Thyroid gland (tissue), 4 donors: Measurements from ENCODE around the gene TAF9. TPM values are rescaled to one million over a fixed set of nuclear protein-coding genes. Genes with fewer than 3 reads are reported as not detected.

Experiments used
- DNase-seq, 2 donors: peaks; one replicate each; pipeline ENCODE4 v3.0.0-alpha.2; 2019
- H3K27ac ChIP-seq, 3 donors: fragments of 200-600 bp; sonication (generic); 1 replicate in 2 of 3; 2 replicates in 1 of 3; pipeline ENCODE4 v1.5.1; 2016 to 2019; ENCODE audit warnings: mild to moderate bottlenecking in 1 of 3, moderate library complexity in 1 of 3
- H3K27me3 ChIP-seq: fragments of 200-600 bp; sonication (generic); one replicate; pipeline ENCODE4 v1.5.1; 2019
- H3K36me3 ChIP-seq, 2 donors: fragments of 200-600 bp; sonication (generic); one replicate each; pipeline ENCODE4 v1.5.1; 2016 to 2019
- H3K4me1 ChIP-seq, 2 donors: fragments of 200-600 bp; sonication (generic); one replicate each; pipeline ENCODE4 v1.5.1; 2017 to 2019
- H3K4me3 ChIP-seq, 3 donors: fragments of 200-600 bp; sonication (generic); replicated peaks in 1 of 3; 1 replicate in 2 of 3; 2 replicates in 1 of 3; pipeline ENCODE4 v1.5.1; 2016; ENCODE audit warnings: mild to moderate bottlenecking in 1 of 3
- H3K9me3 ChIP-seq: fragments of 200-600 bp; sonication (generic); one replicate; pipeline ENCODE4 v1.5.1; 2017
- POLR2A ChIP-seq, 2 donors: fragments of 450-650 bp; IDR thresholded peaks; one replicate each; pipeline ENCODE4 v1.6.1; 2017; ENCODE audit warnings: antibody characterized with exemption in 2 of 2, mild to moderate bottlenecking in 2 of 2, moderate library complexity in 1 of 2
- WGBS, 2 donors: methylation state at CpG; one replicate each; pipeline ENCODE4 v1.1.5; 2017; 5-methylcytosine and 5-hydroxymethylcytosine counted together
- intact Hi-C: fragments of 100-400 bp; cut with DNase I; formaldehyde crosslinking; loops from one replicate; pipeline ENCODE4 v1.15.1; 2023
- total RNA-seq, 4 donors: library from RNA; depleted of rRNA; stranded (reverse); fragments of >200 nt; gene quantifications; one replicate each; pipeline ENCODE4 v1.2.3, GENCODE V29; 2016
- TF ChIP-seq, protein P1 (sequence below), 6 experiments: fragments of 200-600 bp in 3 of 6; fragments of 450-650 bp in 3 of 6; sonication (generic) in 3 of 6; IDR thresholded peaks; one replicate each; pipeline ENCODE4 v1.5.1; 2016 to 2019; ENCODE audit warnings: antibody characterized with exemption in 6 of 6, mild to moderate bottlenecking in 2 of 6, inconsistent platforms in 1 of 6, moderate library complexity in 1 of 6

TAF9 gene
- total RNA-seq, 4 donors from 2014 or later: 29.2 to 41.4 (median 39.2) TPM

- TF ChIP-seq, protein P1, sequence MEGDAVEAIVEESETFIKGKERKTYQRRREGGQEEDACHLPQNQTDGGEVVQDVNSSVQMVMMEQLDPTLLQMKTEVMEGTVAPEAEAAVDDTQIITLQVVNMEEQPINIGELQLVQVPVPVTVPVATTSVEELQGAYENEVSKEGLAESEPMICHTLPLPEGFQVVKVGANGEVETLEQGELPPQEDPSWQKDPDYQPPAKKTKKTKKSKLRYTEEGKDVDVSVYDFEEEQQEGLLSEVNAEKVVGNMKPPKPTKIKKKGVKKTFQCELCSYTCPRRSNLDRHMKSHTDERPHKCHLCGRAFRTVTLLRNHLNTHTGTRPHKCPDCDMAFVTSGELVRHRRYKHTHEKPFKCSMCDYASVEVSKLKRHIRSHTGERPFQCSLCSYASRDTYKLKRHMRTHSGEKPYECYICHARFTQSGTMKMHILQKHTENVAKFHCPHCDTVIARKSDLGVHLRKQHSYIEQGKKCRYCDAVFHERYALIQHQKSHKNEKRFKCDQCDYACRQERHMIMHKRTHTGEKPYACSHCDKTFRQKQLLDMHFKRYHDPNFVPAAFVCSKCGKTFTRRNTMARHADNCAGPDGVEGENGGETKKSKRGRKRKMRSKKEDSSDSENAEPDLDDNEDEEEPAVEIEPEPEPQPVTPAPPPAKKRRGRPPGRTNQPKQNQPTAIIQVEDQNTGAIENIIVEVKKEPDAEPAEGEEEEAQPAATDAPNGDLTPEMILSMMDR (IDR thresholded peaks at IDR 0.05): no peak
- TF ChIP-seq POLR2A (IDR thresholded peaks at IDR 0.05): no peak
- H3K9me3 ChIP-seq: no peaks in the 10 kb centered on the region
- H3K4me3 ChIP-seq: peak overlapping the region; percentile 1 to 48 (median 47)
- DNase-seq: peak; percentile 14
- intact Hi-C loops: loop anchor here (10.0 kb wide), 2 partner anchors 237 to 287 kb away; partner anchors contain the start of gene SLC30A5
- WGBS, 2 donors: 44 to 47% methylated on average over 11 of the region's 11 CpGs
- H3K4me1 ChIP-seq: peaks cover 5 to 8% of the 10 kb centered on the region in 2 donors
- H3K27ac ChIP-seq: peak overlapping the region in 2 of 3 donors; percentile 67 to 73
- no peaks in the 10 kb centered on the region for H3K36me3 ChIP-seq
- H3K27me3 ChIP-seq: no peaks in the 10 kb centered on the region
Observed at GRCh38 chr5:69331528-69332445, 37.5 kb downstream of the TAF9 start.

- 77 to 79% methylated on average over 9 of the region's 9 CpGs for WGBS, 2 donors
- TF ChIP-seq, protein P1 (IDR thresholded peaks at IDR 0.05): no peak
- TF ChIP-seq POLR2A (IDR thresholded peaks at IDR 0.05): no peak
- H3K4me3 ChIP-seq: no peak overlapping the region
- H3K9me3 ChIP-seq: no peaks in the 10 kb centered on the region
- intact Hi-C loops: loop anchor here (10.0 kb wide), 2 partner anchors 235 to 285 kb away; partner anchors contain the start of gene SLC30A5
- no peaks in the 10 kb centered on the region for H3K36me3 ChIP-seq
- DNase-seq: no peak
- H3K27me3 ChIP-seq: no peaks in the 10 kb centered on the region
- peaks cover 5 to 8% of the 10 kb centered on the region in 2 donors for H3K4me1 ChIP-seq
- no peak overlapping the region for H3K27ac ChIP-seq
Observed at GRCh38 chr5:69329905-69330489, 39.3 kb downstream of the TAF9 start.

- no peaks in the 10 kb centered on the region for H3K9me3 ChIP-seq
- no peaks in the 10 kb centered on the region for H3K4me1 ChIP-seq
- intact Hi-C loops: no loop called here
- no peaks in the 10 kb centered on the region for H3K27me3 ChIP-seq
- no peak overlapping the region for H3K27ac ChIP-seq
- no peak overlapping the region for H3K4me3 ChIP-seq
- no peak for DNase-seq
- TF ChIP-seq, protein P1 (IDR thresholded peaks at IDR 0.05): no peak
- no peak for TF ChIP-seq POLR2A (IDR thresholded peaks at IDR 0.05)
- H3K36me3 ChIP-seq: no peaks in the 10 kb centered on the region
- 90 to 98% methylated on average over 1 of the region's 1 CpG for WGBS, 2 donors
Observed at GRCh38 chr5:69326365-69326764, 43.0 kb downstream of the TAF9 start.

GRCh38 chr5:69317391-69317790 lies 51.9 kb downstream of the TAF9 start:
- H3K27ac ChIP-seq: no peak overlapping the region
- TF ChIP-seq, protein P1 (IDR thresholded peaks at IDR 0.05): no peak
- TF ChIP-seq POLR2A (IDR thresholded peaks at IDR 0.05): no peak
- 92% methylated on average over 4 of the region's 4 CpGs for WGBS, 2 donors
- no peaks in the 10 kb centered on the region for H3K4me1 ChIP-seq
- no peaks in the 10 kb centered on the region for H3K9me3 ChIP-seq
- no peaks in the 10 kb centered on the region for H3K27me3 ChIP-seq
- DNase-seq: no peak
- no peak overlapping the region for H3K4me3 ChIP-seq
- H3K36me3 ChIP-seq: peaks cover 0 to 4% of the 10 kb centered on the region in 2 donors
- intact Hi-C loops: no loop called here

- no peak overlapping the region for H3K27ac ChIP-seq
- no peaks in the 10 kb centered on the region for H3K4me1 ChIP-seq
- peaks cover 0 to 4% of the 10 kb centered on the region in 2 donors for H3K36me3 ChIP-seq
- WGBS, 2 donors: 88 to 94% methylated on average over 1 of the region's 1 CpG
- H3K27me3 ChIP-seq: no peaks in the 10 kb centered on the region
- H3K9me3 ChIP-seq: no peaks in the 10 kb centered on the region
- intact Hi-C loops: no loop called here
- no peak for DNase-seq
- H3K4me3 ChIP-seq: no peak overlapping the region
- no peak for TF ChIP-seq POLR2A (IDR thresholded peaks at IDR 0.05)
- TF ChIP-seq, protein P1 (IDR thresholded peaks at IDR 0.05): no peak
Observed at GRCh38 chr5:69315972-69316371, 53.3 kb downstream of the TAF9 start.
